Fibroblast of mammary gland (primary cell): ENCODE data around the gene DUSP22.

ENCODE experiments used
- DNase-seq: peaks from one replicate; pipeline ENCODE4 v3.0.0-alpha.2; 2010; ENCODE audit warnings: low read depth
- H3K4me3 ChIP-seq: 2 replicates; pipeline ENCODE4 v1.5.1; 2011; ENCODE audit warnings: low read depth, mild to moderate bottlenecking, low read length, moderate library complexity; ENCODE audit not compliant: control insufficient read depth
- TF ChIP-seq, protein P1 (sequence below): conservative IDR thresholded peaks from 2 replicates; pipeline ENCODE4 v1.5.1; 2011; ENCODE audit warnings: low read depth, low read length, inconsistent platforms; ENCODE audit not compliant: control insufficient read depth, insufficient read depth

DUSP22 gene

GRCh38 chr6:319177-320131 is 27.2 kb downstream of the DUSP22 start:
- TF ChIP-seq, protein P1, sequence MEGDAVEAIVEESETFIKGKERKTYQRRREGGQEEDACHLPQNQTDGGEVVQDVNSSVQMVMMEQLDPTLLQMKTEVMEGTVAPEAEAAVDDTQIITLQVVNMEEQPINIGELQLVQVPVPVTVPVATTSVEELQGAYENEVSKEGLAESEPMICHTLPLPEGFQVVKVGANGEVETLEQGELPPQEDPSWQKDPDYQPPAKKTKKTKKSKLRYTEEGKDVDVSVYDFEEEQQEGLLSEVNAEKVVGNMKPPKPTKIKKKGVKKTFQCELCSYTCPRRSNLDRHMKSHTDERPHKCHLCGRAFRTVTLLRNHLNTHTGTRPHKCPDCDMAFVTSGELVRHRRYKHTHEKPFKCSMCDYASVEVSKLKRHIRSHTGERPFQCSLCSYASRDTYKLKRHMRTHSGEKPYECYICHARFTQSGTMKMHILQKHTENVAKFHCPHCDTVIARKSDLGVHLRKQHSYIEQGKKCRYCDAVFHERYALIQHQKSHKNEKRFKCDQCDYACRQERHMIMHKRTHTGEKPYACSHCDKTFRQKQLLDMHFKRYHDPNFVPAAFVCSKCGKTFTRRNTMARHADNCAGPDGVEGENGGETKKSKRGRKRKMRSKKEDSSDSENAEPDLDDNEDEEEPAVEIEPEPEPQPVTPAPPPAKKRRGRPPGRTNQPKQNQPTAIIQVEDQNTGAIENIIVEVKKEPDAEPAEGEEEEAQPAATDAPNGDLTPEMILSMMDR = no peak
- DNase-seq = no peak
- no peak overlapping the region for H3K4me3 ChIP-seq

DNA sequence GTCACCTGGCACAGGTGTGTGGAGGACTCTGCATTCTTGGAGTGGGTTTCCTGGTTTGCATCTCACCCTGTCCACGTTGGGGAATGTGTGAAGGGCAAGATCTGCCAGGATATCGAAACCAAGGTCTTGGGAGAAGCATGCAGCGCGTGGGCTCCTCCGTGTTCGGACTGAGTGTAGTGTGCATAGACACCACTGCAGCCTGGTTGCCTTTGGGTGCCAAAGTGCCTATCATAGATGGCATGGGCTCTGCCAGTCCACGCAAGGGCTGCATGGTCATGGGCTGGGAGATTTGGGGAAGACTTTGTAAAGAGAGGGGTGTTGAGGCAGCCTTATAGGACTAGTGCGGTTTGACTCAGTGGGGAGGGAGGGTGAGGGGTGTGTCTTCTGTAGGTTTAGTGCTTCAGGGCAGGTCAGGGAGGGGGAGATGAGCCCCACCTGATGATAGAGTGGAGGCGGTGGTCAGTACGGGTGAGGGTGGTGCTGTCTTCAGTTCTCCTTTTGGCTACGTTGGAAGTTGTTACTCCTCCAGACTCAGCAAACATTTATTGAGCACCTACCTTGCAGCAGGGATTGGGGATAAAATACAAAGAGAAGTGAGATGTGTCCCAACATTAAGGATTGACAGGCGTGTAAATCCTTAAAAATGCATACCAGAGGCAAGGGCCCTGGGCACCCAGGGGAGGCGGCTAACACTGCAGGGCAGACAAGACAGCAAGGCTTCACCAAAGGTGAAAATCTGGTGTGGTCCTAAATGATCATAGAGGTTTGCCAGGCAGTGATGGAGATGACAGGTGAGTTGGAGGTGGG is 28.3 kb downstream of the DUSP22 start:
- H3K4me3 ChIP-seq = no peak overlapping the region
- TF ChIP-seq, protein P1 = no peak
- DNase-seq = no peak

DNA sequence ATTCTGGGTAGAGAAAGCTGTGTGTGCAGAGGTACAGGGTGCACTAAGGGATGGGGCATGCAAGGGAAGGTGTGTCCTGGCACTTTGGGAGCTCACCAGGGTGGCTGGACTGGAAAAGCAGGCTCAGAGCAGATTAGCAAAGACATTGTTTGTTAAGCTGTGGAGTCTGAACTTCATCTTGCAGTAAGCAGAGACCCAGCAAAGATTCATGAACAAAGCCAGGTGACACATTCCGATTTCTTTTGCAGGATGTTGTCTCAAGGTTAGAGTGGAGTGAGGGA is 28.8 kb downstream of the DUSP22 start:
- H3K4me3 ChIP-seq = no peak overlapping the region
- DNase-seq = no peak
- TF ChIP-seq, protein P1 = no peak

DNA sequence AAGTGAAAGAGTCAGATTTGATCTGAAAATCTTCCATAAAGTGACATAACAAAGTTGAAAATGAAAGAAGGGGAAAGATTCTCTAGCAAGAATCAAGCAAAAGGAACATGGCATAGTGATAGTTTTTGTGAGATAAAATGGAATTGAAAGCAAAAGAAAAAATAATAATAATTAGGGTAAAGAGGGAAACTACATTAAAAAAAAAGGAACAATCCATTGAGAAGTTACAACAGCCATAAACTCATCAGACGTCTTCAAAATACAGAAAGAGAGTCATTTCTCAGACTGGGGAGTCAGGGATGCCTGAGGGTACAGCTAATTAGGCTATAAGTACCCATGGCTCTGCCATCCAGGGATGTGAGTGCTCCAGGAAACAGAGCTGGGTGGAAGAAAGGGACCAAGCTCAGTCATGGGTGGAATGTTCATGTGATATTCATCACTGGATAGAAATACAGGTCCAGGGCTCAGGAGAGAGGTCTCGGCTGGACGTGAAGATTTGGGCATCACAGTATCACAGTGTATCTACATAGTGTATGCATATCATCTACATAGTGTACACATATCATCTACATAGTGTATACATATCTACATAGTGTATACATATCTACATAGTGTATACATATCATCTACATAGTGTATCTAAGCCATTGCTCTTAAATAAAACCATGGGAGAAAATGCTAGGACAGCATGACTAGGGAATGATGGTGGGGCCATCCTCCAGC is 29.4 kb downstream of the DUSP22 start:
- TF ChIP-seq, protein P1 = no peak
- no peak for DNase-seq
- no peak overlapping the region for H3K4me3 ChIP-seq

DNA sequence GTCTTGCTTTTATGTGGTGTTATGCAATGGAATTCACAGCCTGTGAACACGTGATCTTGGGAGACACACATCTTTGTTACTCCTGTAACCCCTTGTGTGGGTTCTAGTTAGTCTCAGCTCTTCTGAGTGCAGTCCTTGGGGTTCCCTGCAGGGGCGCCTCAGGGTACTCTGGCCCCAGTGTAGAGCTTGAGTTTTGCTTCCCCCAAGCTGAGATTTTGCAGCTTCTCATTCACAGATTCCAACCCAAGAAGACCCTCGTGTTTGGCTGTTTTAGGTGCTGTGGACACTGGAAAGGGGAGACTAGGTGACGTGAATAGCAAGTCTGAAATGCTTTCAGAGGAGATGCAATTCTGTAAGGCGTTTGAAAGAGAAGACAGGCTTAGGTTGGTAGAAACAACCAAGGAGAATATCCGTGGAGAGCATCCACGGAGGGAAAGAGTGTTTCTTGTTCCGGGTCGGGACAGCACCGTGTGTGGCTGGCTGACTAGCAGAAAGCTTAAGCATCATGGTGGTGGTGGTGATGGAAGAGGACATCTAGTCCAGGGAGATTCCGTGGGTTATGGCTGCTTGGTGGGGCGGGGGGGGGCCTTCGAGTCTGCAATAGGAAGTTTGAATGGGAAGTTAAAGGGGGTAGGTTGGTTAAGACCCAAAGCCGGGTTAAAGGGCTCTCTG is 30.1 kb downstream of the DUSP22 start:
- no peak overlapping the region for H3K4me3 ChIP-seq
- no peak for DNase-seq

More for the DNA sequence above, 30.1 kb downstream of the DUSP22 start:
- TF ChIP-seq, protein P1 = peak; percentile 7
